Measurements from ENCODE around the gene EXOSC7.
A peak's percentile ranks its signal among the peaks of the same experiment; 100 is the strongest.
"Not testable (repeated sequence)": the region's sequence is repeated elsewhere in the genome, so short reads cannot be mapped to it uniquely, and the experiment has no call there.

The EXOSC7 gene

DNA sequence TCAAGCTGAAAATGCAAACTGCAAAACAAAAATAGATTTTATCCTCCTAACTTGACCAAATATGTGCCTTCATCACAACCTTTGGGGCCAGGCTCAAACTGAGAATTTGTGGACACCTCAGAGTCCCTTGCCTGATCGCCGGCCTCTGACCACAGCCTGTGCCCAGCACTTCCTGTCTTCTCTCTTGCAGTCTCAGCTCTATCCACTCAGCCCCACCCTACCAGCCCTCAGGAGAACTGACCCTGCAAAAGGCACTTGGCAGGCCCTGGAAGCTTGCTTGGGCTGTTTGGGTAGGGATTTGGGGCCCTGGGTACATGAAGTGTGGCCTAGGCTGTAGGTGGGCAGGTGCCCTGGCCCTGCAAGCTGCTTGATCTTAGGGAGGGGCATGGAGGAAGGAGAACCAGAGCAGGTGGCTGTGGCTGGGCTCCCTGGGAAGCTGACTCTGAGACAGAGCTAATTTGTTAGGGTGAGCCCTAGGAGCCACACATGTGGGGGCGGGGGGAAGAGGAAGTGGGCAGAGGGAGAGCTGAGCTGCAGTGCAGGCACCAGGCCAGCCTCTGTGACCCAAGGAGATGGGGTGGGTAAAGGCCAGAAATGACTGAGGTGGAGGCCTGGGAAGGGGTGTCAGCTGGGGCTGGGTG is 58.7 kb downstream of the EXOSC7 start:
- no peaks in the 10 kb centered on the region for H3K36me3 ChIP-seq (ENCODE audit: control insufficient read depth, insufficient read depth, low read length)
- H3K4me1 ChIP-seq (ENCODE audit: control insufficient read depth, insufficient read depth, low read length, poor library complexity, severe bottlenecking): peaks cover 8% of the 10 kb centered on the region
- no peaks in the 10 kb centered on the region for H3K9me3 ChIP-seq (ENCODE audit: control insufficient read depth, low read length)
- no peak overlapping the region for H3K27ac ChIP-seq (ENCODE audit: low read depth, low read length, severe bottlenecking)
- no peak overlapping the region for H3K4me3 ChIP-seq (ENCODE audit: extremely low read depth, insufficient read depth, low read length, poor library complexity, severe bottlenecking)
- 86% methylated on average over 3 of the region's 3 CpGs; no CpG with 5 or more reads in 1 of the 2 experiments for WGBS, 2 experiments (ENCODE audit: insufficient coverage in 2 of 2)

- H3K36me3 ChIP-seq (ENCODE audit: control insufficient read depth, insufficient read depth, low read length): no peaks in the 10 kb centered on the region
- peak overlapping the region; percentile 24 for H3K4me3 ChIP-seq (ENCODE audit: extremely low read depth, insufficient read depth, low read length, poor library complexity, severe bottlenecking)
- H3K4me1 ChIP-seq (ENCODE audit: control insufficient read depth, insufficient read depth, low read length, poor library complexity, severe bottlenecking): peaks cover 8% of the 10 kb centered on the region
- no peaks in the 10 kb centered on the region for H3K9me3 ChIP-seq (ENCODE audit: control insufficient read depth, low read length)
- WGBS, 2 experiments (ENCODE audit: insufficient coverage in 2 of 2): 25 to 42% methylated on average over 39 to 53 of the region's 64 CpGs
- no peak overlapping the region for H3K27ac ChIP-seq (ENCODE audit: low read depth, low read length, severe bottlenecking)
Observed at GRCh38 chr3:45035441-45036301, 59.6 kb downstream of the EXOSC7 start.

DNA sequence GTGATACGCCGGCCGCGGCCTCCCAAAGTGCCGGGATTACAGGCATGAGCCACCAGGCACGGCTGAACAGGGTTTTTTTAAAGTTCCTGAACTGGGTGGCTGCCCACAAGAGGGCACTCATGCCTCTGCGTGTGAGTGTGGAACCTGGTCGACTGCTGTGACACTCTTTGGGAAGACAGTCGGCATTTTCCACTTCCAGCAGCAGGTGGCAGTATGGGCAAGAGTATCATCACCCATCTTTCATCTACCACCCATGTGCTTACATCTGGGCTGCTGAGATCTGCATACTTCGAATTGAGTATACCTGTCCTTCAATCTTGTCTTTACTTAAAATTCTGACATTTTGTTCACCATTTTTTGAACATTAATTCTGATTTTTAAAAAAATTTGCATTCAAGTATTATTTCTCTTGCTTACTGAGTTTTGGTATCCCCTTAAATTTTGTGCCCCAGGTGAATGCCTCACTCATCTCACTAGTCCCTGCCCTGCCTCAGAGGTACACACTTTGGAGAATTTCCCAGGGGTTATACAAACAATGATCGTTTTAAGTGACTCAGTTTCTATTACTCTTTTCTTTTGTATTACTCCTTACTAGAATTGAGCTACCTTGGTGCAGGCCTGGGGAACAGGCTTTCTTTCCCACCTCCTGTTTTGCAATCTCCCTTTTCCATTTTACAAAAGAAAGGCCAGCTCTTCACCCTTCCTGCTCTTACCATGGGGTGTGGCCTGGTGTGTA is 61.8 kb downstream of the EXOSC7 start:
- no peaks in the 10 kb centered on the region for H3K36me3 ChIP-seq (ENCODE audit: control insufficient read depth, insufficient read depth, low read length)
- H3K27ac ChIP-seq (ENCODE audit: low read depth, low read length, severe bottlenecking): no peak overlapping the region
- no peaks in the 10 kb centered on the region for H3K9me3 ChIP-seq (ENCODE audit: control insufficient read depth, low read length)
- H3K4me1 ChIP-seq (ENCODE audit: control insufficient read depth, insufficient read depth, low read length, poor library complexity, severe bottlenecking): peaks cover 18% of the 10 kb centered on the region
- 4 to 13% methylated on average over 9 to 11 of the region's 11 CpGs for WGBS, 2 experiments (ENCODE audit: insufficient coverage in 2 of 2)
- H3K4me3 ChIP-seq (ENCODE audit: extremely low read depth, insufficient read depth, low read length, poor library complexity, severe bottlenecking): no peak overlapping the region

GRCh38 chr3:45041666-45042065 is 65.6 kb downstream of the EXOSC7 start:
- WGBS, 2 experiments (ENCODE audit: insufficient coverage in 2 of 2): 85 to 95% methylated on average over 2 of the region's 2 CpGs
- Histone ChIP-seq H3K4me1 (ENCODE audit: control insufficient read depth, insufficient read depth, low read length, poor library complexity, severe bottlenecking) (peaks cover 30% of the 10 kb centered on the region), H3K4me3 (ENCODE audit: extremely low read depth, insufficient read depth, low read length, poor library complexity, severe bottlenecking) (no peak overlapping the region), H3K9me3 (ENCODE audit: control insufficient read depth, low read length) (no peaks in the 10 kb centered on the region), H3K27ac (ENCODE audit: low read depth, low read length, severe bottlenecking) (no peak overlapping the region), H3K36me3 (ENCODE audit: control insufficient read depth, insufficient read depth, low read length) (no peaks in the 10 kb centered on the region)

DNA sequence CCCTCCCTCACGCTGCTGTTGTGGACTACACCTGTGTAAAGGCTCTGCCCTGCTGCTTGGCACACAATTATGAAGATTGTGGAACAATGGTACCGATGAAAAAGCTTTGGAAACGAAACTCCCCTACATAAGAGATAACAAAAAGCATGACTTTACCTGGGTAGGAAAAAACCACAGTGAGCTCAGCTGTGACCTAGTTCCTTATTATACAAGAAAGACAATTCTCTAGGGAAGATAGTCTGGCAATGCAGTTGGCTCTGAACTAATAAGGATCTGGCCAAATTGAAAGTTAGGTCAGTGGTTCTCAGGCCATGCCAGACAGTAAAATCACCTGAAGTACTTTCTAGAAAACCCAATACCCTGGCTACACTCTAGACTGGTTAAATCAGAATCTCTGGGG is 66.1 kb downstream of the EXOSC7 start:
- 92% methylated on average over 2 of the region's 3 CpGs; no CpG with 5 or more reads in 1 of the 2 experiments for WGBS, 2 experiments (ENCODE audit: insufficient coverage in 2 of 2)
- Histone ChIP-seq H3K27ac (ENCODE audit: low read depth, low read length, severe bottlenecking) (no peak overlapping the region), H3K4me1 (ENCODE audit: control insufficient read depth, insufficient read depth, low read length, poor library complexity, severe bottlenecking) (peaks cover 30% of the 10 kb centered on the region), H3K9me3 (ENCODE audit: control insufficient read depth, low read length) (no peaks in the 10 kb centered on the region), H3K36me3 (ENCODE audit: control insufficient read depth, insufficient read depth, low read length) (no peaks in the 10 kb centered on the region), H3K4me3 (ENCODE audit: extremely low read depth, insufficient read depth, low read length, poor library complexity, severe bottlenecking) (no peak overlapping the region)

GRCh38 chr3:45043728-45044299 is 67.8 kb downstream of the EXOSC7 start:
- WGBS, 2 experiments (ENCODE audit: insufficient coverage in 2 of 2): 53 to 67% methylated on average over 2 of the region's 2 CpGs
- Histone ChIP-seq H3K36me3 (ENCODE audit: control insufficient read depth, insufficient read depth, low read length) (no peaks in the 10 kb centered on the region), H3K4me1 (ENCODE audit: control insufficient read depth, insufficient read depth, low read length, poor library complexity, severe bottlenecking) (peaks cover 30% of the 10 kb centered on the region), H3K27ac (ENCODE audit: low read depth, low read length, severe bottlenecking) (peak overlapping the region; percentile 68), H3K4me3 (ENCODE audit: extremely low read depth, insufficient read depth, low read length, poor library complexity, severe bottlenecking) (no peak overlapping the region), H3K9me3 (ENCODE audit: control insufficient read depth, low read length) (no peaks in the 10 kb centered on the region)

DNA sequence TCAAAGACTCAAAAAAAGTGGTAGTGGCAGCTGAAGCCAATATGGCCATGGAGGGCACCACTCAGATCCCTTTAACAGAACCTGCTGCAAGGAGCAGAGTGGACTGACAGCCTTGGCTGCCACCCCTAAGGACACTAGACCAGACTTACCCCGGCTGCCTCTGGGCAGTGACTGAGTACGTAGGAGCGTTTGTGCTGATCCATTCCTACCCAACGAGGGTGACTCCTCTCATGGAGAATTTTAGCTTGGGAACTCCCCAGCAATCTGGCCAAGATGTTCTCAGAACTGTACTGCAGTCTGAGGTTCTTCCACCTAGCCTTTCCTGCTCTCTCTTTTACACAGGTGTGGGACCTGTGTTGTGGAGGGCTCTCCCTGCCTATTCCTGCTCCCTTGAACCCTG is 72.2 kb downstream of the EXOSC7 start:
- Histone ChIP-seq H3K4me3 (ENCODE audit: extremely low read depth, insufficient read depth, low read length, poor library complexity, severe bottlenecking) (no peak overlapping the region), H3K4me1 (ENCODE audit: control insufficient read depth, insufficient read depth, low read length, poor library complexity, severe bottlenecking) (peaks cover 20% of the 10 kb centered on the region), H3K36me3 (ENCODE audit: control insufficient read depth, insufficient read depth, low read length) (no peaks in the 10 kb centered on the region), H3K27ac (ENCODE audit: low read depth, low read length, severe bottlenecking) (no peak overlapping the region), H3K9me3 (ENCODE audit: control insufficient read depth, low read length) (no peaks in the 10 kb centered on the region)
- 88 to 100% methylated on average over 4 of the region's 4 CpGs for WGBS, 2 experiments (ENCODE audit: insufficient coverage in 2 of 2)

DNA sequence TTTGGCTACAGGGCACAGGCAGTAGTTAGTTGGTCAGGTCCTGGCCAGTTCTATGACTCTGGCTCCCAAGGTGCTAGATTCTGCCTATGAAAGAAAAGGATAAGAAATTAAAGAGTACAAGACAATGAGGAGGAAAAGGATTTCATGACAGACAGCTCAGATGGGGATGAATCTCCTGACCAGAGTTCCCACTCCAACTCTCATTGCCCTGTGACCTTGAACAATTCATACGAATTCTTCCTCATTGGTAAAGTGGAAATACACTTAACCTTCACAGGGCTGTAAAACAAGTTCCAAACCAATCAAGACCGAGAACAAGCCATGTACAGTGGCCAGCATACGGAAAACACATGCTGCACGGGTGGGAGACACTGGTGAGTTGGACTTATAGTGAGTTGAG is 73.8 kb downstream of the EXOSC7 start:
- Histone ChIP-seq H3K36me3 (ENCODE audit: control insufficient read depth, insufficient read depth, low read length) (no peaks in the 10 kb centered on the region), H3K4me3 (ENCODE audit: extremely low read depth, insufficient read depth, low read length, poor library complexity, severe bottlenecking) (no peak overlapping the region), H3K4me1 (ENCODE audit: control insufficient read depth, insufficient read depth, low read length, poor library complexity, severe bottlenecking) (peaks cover 19% of the 10 kb centered on the region), H3K9me3 (ENCODE audit: control insufficient read depth, low read length) (no peaks in the 10 kb centered on the region), H3K27ac (ENCODE audit: low read depth, low read length, severe bottlenecking) (no peak overlapping the region)
- 85 to 100% methylated on average over 2 to 3 of the region's 4 CpGs for WGBS, 2 experiments (ENCODE audit: insufficient coverage in 2 of 2)

DNA sequence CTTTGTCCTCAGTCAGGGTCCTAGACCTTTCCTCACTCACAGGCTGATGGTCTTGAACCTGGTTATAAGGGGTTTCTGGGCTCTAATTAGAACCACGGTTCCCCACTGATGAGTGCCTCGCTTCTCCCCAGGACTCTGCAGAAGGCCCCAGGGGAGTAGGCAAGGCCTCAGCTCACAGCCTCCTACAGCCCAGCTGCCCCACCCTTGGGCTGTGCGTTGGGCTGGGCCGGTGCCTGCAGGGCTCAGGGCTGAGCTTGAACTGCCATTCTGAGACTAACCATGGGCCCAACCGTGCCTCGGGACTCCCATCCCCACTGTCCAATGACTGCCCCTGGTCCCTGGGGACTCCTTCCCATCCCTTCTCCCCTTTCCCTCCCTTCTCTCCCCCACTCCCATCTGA is 75.6 kb downstream of the EXOSC7 start:
- Histone ChIP-seq H3K9me3 (ENCODE audit: control insufficient read depth, low read length) (no peaks in the 10 kb centered on the region), H3K36me3 (ENCODE audit: control insufficient read depth, insufficient read depth, low read length) (no peaks in the 10 kb centered on the region), H3K4me3 (ENCODE audit: extremely low read depth, insufficient read depth, low read length, poor library complexity, severe bottlenecking) (no peak overlapping the region), H3K27ac (ENCODE audit: low read depth, low read length, severe bottlenecking) (no peak overlapping the region), H3K4me1 (ENCODE audit: control insufficient read depth, insufficient read depth, low read length, poor library complexity, severe bottlenecking) (peaks cover 20% of the 10 kb centered on the region)
- WGBS, 2 experiments (ENCODE audit: insufficient coverage in 2 of 2): 84 to 92% methylated on average over 4 to 6 of the region's 6 CpGs

GRCh38 chr3:45053805-45054195 is 77.8 kb downstream of the EXOSC7 start:
- H3K27ac ChIP-seq (ENCODE audit: low read depth, low read length, severe bottlenecking): not testable (repeated sequence)
- WGBS, 2 experiments (ENCODE audit: insufficient coverage in 2 of 2): 89 to 100% methylated on average over 1 of the region's 1 CpG

More at GRCh38 chr3:45053805-45054195, 77.8 kb downstream of the EXOSC7 start:
- not testable (repeated sequence) for H3K4me3 ChIP-seq (ENCODE audit: extremely low read depth, insufficient read depth, low read length, poor library complexity, severe bottlenecking); H3K36me3 ChIP-seq (ENCODE audit: control insufficient read depth, insufficient read depth, low read length); H3K9me3 ChIP-seq (ENCODE audit: control insufficient read depth, low read length)
- peaks cover 23% of the 10 kb centered on the region for H3K4me1 ChIP-seq (ENCODE audit: control insufficient read depth, insufficient read depth, low read length, poor library complexity, severe bottlenecking)
